ENCODE results near the gene IDNK. TPM values are rescaled to one million over a fixed set of nuclear protein-coding genes. Genes with fewer than 3 reads are reported as not detected.

IDNK gene
- polyA plus RNA-seq, 1 donor (not counting 4 experiments of a cell fraction or from before 2014, with no cell fraction given) = 2.6 TPM

GRCh38 chr9:83670381-83670780 is 47.4 kb downstream of the IDNK start:
- H3K36me3 ChIP-seq (ENCODE audit: control insufficient read depth in 2 of 2, extremely low read depth in 1 of 2, insufficient read depth in 2 of 2, low read length in 2 of 2) = peaks cover 12 to 13% of the 10 kb centered on the region in 2 experiments

DNA sequence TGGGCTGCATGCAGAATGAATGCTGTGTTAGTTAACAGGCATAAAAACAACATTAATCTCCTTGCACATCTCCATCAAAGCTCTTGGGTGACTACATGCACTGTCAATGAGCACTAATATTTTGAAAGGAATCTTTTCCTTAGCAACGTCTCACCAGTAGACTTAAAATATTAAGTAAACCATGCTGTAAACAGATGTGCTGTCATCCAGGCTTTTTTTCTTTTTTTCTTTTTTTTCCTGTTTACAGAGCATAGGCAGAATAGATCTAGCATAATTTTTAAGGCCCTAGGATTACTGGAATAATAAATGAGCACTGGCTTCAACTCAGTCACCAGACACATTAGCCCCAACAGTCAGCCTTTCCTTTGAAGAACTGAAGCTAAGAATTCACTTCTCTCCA is 48.5 kb downstream of the IDNK start:
- no peak overlapping the region for H3K4me3 ChIP-seq (ENCODE audit: control insufficient read depth in 2 of 3, extremely low read depth in 1 of 3, insufficient read depth in 2 of 3, low read depth in 1 of 3, low read length in 3 of 3)
- peaks cover 12 to 13% of the 10 kb centered on the region in 2 experiments for H3K36me3 ChIP-seq (ENCODE audit: control insufficient read depth in 2 of 2, extremely low read depth in 1 of 2, insufficient read depth in 2 of 2, low read length in 2 of 2)
- DNase-seq (ENCODE audit: low read depth, low spot score) = no peak
- no peak overlapping the region for H3K4me2 ChIP-seq (ENCODE audit: control insufficient read depth, extremely low read depth, insufficient read depth, low read depth, low read length)
- no peak overlapping the region for H3K9ac ChIP-seq (ENCODE audit: control insufficient read depth, extremely low read depth, insufficient read depth, low read length)
- H2AFZ ChIP-seq (ENCODE audit: control insufficient read depth, low read length) = no peak overlapping the region
- H3K9me3 ChIP-seq (ENCODE audit: control insufficient read depth, low read depth, low read length) = no peaks in the 10 kb centered on the region
- H3K9me1 ChIP-seq (ENCODE audit: control insufficient read depth, extremely low read depth, insufficient read depth, low read length) = no peaks in the 10 kb centered on the region
- FAIRE-seq = no peak
- no peaks in the 10 kb centered on the region for H3K27me3 ChIP-seq (ENCODE audit: control insufficient read depth, extremely low read depth, insufficient read depth, low read length)
- no peaks in the 10 kb centered on the region for H3K4me1 ChIP-seq (ENCODE audit: control insufficient read depth, extremely low read depth, insufficient read depth, low read length)
- peaks cover 32% of the 10 kb centered on the region for H3K79me2 ChIP-seq (ENCODE audit: control insufficient read depth, insufficient read depth, low read length)
- no peak for TF ChIP-seq EZH2 (IDR thresholded peaks at IDR 0.05; ENCODE audit: low read length)
- TF ChIP-seq, protein P1, sequence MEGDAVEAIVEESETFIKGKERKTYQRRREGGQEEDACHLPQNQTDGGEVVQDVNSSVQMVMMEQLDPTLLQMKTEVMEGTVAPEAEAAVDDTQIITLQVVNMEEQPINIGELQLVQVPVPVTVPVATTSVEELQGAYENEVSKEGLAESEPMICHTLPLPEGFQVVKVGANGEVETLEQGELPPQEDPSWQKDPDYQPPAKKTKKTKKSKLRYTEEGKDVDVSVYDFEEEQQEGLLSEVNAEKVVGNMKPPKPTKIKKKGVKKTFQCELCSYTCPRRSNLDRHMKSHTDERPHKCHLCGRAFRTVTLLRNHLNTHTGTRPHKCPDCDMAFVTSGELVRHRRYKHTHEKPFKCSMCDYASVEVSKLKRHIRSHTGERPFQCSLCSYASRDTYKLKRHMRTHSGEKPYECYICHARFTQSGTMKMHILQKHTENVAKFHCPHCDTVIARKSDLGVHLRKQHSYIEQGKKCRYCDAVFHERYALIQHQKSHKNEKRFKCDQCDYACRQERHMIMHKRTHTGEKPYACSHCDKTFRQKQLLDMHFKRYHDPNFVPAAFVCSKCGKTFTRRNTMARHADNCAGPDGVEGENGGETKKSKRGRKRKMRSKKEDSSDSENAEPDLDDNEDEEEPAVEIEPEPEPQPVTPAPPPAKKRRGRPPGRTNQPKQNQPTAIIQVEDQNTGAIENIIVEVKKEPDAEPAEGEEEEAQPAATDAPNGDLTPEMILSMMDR (optimal IDR thresholded peaks at IDR 0.05 in 1 of 3, IDR thresholded peaks at IDR 0.05 in 1 of 3, conservative IDR thresholded peaks at IDR 0.05 in 1 of 3; ENCODE audit: extremely low read depth in 1 of 3, insufficient read depth in 2 of 3, low read length in 3 of 3) = no peak
- dilution Hi-C loops (cut with MboI; ENCODE audit: extremely low pct_ligation_motif_present, low sequenced_read_pairs) = no loop called here
- H4K20me1 ChIP-seq (ENCODE audit: control insufficient read depth, extremely low read depth, insufficient read depth, low read length) = no peaks in the 10 kb centered on the region
- no peak overlapping the region for H3K27ac ChIP-seq (ENCODE audit: control insufficient read depth, insufficient read depth, low read length)

More at GRCh38 chr9:83670381-83670780, 47.4 kb downstream of the IDNK start:
- H3K9ac ChIP-seq (ENCODE audit: control insufficient read depth, extremely low read depth, insufficient read depth, low read length) = no peak overlapping the region
- DNase-seq (ENCODE audit: low read depth, low spot score) = no peak
- H3K9me3 ChIP-seq (ENCODE audit: control insufficient read depth, low read depth, low read length) = no peaks in the 10 kb centered on the region
- no peak overlapping the region for H2AFZ ChIP-seq (ENCODE audit: control insufficient read depth, low read length)
- no peaks in the 10 kb centered on the region for H3K4me1 ChIP-seq (ENCODE audit: control insufficient read depth, extremely low read depth, insufficient read depth, low read length)
- H3K4me3 ChIP-seq (ENCODE audit: control insufficient read depth in 2 of 3, extremely low read depth in 1 of 3, insufficient read depth in 2 of 3, low read depth in 1 of 3, low read length in 3 of 3) = no peak overlapping the region
- no peak for TF ChIP-seq EZH2 (IDR thresholded peaks at IDR 0.05; ENCODE audit: low read length)
- TF ChIP-seq, protein P1 (optimal IDR thresholded peaks at IDR 0.05 in 1 of 3, IDR thresholded peaks at IDR 0.05 in 1 of 3, conservative IDR thresholded peaks at IDR 0.05 in 1 of 3; ENCODE audit: extremely low read depth in 1 of 3, insufficient read depth in 2 of 3, low read length in 3 of 3) = no peak
- no peaks in the 10 kb centered on the region for H4K20me1 ChIP-seq (ENCODE audit: control insufficient read depth, extremely low read depth, insufficient read depth, low read length)
- peaks cover 36% of the 10 kb centered on the region for H3K79me2 ChIP-seq (ENCODE audit: control insufficient read depth, insufficient read depth, low read length)
- no peaks in the 10 kb centered on the region for H3K27me3 ChIP-seq (ENCODE audit: control insufficient read depth, extremely low read depth, insufficient read depth, low read length)
- H3K9me1 ChIP-seq (ENCODE audit: control insufficient read depth, extremely low read depth, insufficient read depth, low read length) = no peaks in the 10 kb centered on the region
- no peak overlapping the region for H3K4me2 ChIP-seq (ENCODE audit: control insufficient read depth, extremely low read depth, insufficient read depth, low read depth, low read length)
- no peak for FAIRE-seq
- H3K27ac ChIP-seq (ENCODE audit: control insufficient read depth, insufficient read depth, low read length) = no peak overlapping the region
- dilution Hi-C loops (cut with MboI; ENCODE audit: extremely low pct_ligation_motif_present, low sequenced_read_pairs) = no loop called here

Measured in keratinocyte (primary cell).